Gastrocnemius medialis (tissue), 4 donors: ENCODE results near the gene ITPA.

ENCODE experiments used
- POLR2A ChIP-seq, 2 donors: fragments of 450-650 bp; IDR thresholded peaks; one replicate each; pipeline ENCODE4 v1.6.1; 2017; ENCODE audit warnings: antibody characterized with exemption in 2 of 2, mild to moderate bottlenecking in 2 of 2, moderate library complexity in 2 of 2
- TF ChIP-seq, protein P1 (sequence below), 5 experiments: fragments of 450-650 bp in 3 of 5; fragments of 200-600 bp in 2 of 5; sonication (generic) in 2 of 5; IDR thresholded peaks in 4 of 5; conservative IDR thresholded peaks in 1 of 5; 1 replicate in 4 of 5; 2 replicates in 1 of 5; pipeline ENCODE4 v1.5.1; 2016 to 2019; ENCODE audit warnings: antibody characterized with exemption in 5 of 5, mild to moderate bottlenecking in 3 of 5, moderate library complexity in 3 of 5

DNA sequence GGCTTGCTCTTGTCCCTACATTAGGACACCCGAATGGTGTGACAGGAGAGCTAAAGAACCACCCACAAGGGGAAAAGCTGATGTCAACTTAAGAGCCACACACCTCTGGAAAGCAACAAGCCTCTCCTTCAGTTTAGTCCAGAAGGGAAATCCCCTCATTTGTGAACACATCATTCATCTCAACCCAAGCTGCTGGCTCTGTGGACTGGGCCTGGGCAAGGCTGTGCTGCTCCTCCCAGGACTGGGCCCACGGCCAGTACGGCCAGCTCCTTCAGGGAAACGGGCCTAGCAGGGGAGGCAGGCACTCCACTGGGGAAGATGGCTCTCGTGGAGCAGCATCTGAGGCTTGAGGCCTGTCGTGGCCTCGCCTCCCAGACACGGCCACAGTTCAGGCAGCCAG lies 42.5 kb downstream of the ITPA start:
- no peak for TF ChIP-seq POLR2A (IDR thresholded peaks at IDR 0.05)
- TF ChIP-seq, protein P1, sequence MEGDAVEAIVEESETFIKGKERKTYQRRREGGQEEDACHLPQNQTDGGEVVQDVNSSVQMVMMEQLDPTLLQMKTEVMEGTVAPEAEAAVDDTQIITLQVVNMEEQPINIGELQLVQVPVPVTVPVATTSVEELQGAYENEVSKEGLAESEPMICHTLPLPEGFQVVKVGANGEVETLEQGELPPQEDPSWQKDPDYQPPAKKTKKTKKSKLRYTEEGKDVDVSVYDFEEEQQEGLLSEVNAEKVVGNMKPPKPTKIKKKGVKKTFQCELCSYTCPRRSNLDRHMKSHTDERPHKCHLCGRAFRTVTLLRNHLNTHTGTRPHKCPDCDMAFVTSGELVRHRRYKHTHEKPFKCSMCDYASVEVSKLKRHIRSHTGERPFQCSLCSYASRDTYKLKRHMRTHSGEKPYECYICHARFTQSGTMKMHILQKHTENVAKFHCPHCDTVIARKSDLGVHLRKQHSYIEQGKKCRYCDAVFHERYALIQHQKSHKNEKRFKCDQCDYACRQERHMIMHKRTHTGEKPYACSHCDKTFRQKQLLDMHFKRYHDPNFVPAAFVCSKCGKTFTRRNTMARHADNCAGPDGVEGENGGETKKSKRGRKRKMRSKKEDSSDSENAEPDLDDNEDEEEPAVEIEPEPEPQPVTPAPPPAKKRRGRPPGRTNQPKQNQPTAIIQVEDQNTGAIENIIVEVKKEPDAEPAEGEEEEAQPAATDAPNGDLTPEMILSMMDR (IDR thresholded peaks at IDR 0.05 in 4 of 5, conservative IDR thresholded peaks at IDR 0.05 in 1 of 5) = no peak
